GM18867 (cell line): ENCODE data around the gene MFSD6L.

ENCODE experiments used
- ATAC-seq: cut with Tn5 transposase; IDR thresholded peaks from one replicate; pipeline ENCODE4 v1.9.1; 2021; ENCODE audit warnings: mild to moderate bottlenecking, moderate library complexity; ENCODE audit not compliant: unreplicated experiment

MFSD6L gene

DNA sequence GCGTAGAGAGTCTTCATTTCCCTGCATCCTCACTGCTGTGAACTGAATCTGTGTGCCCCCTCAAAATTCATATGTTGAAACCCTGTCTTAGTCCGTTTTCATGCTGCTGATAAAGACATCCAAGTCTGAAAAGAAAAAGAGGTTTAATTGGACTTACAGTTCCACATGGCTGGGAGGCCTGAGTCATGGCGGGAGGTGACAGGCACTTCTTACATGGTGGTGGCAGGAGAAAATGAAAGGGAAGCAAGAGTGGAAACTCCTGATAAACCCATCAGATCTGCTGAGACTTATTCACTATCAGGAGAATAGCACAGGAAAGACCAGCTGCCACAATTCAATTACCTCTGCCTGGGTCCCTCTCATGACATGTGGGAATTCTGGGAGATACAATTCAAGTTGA, 51.4 kb downstream of the MFSD6L start:
- ATAC-seq = no peak
